SU-DHL-6 (cell line): ENCODE data around the gene SNX25.

ENCODE experiments used
- H2AFZ ChIP-seq: fragments of 200-600 bp; sonication (generic); 2 replicates; pipeline ENCODE4 v1.6.1; 2014; ENCODE audit warnings: low read depth, mild to moderate bottlenecking, moderate library complexity, mixed read lengths, antibody characterized with exemption, low read length; ENCODE audit not compliant: severe bottlenecking
- H3F3A ChIP-seq: fragments of 200-600 bp; shearing (Covaris generic); 2 replicates; pipeline ENCODE4 v1.6.0; 2016; ENCODE audit warnings: antibody characterized with exemption, mild to moderate bottlenecking; ENCODE audit not compliant: insufficient read depth
- H3K27ac ChIP-seq: fragments of 200-600 bp; sonication (generic); 2 replicates; pipeline ENCODE4 v1.5.1; 2016; ENCODE audit warnings: low read depth, mild to moderate bottlenecking, low read length, moderate library complexity, mixed read lengths
- H3K27me3 ChIP-seq: fragments of 200-600 bp; sonication (generic), shearing (Covaris generic); 2 replicates; pipeline ENCODE4 v1.6.0; 2014; ENCODE audit warnings: mild to moderate bottlenecking, low read length
- H3K36me3 ChIP-seq: fragments of 200-600 bp; sonication (generic); 2 replicates; pipeline ENCODE4 v1.6.1; 2014; ENCODE audit warnings: mild to moderate bottlenecking, low read length, mixed read lengths
- H3K4me2 ChIP-seq: fragments of 300-600, 200-600 bp; shearing (Covaris generic), sonication (generic); 2 replicates; pipeline ENCODE4 v1.6.0; 2014; ENCODE audit warnings: low read length, low read depth, mild to moderate bottlenecking; ENCODE audit not compliant: poor library complexity, severe bottlenecking
- H3K4me3 ChIP-seq: fragments of 200-600 bp; sonication (generic); 2 replicates; pipeline ENCODE4 v1.5.1; 2014; ENCODE audit warnings: antibody characterized with exemption, low read length, mild to moderate bottlenecking, mixed read lengths; ENCODE audit not compliant: insufficient read depth, poor library complexity, severe bottlenecking
- H3K79me2 ChIP-seq: fragments of 200-600 bp; sonication (generic); 2 replicates; pipeline ENCODE4 v1.6.1; 2014; ENCODE audit warnings: mild to moderate bottlenecking, low read length, moderate library complexity; ENCODE audit not compliant: insufficient read depth
- H3K9ac ChIP-seq: fragments of 200-600 bp; sonication (generic); 2 replicates; pipeline ENCODE4 v1.7.0; 2014; ENCODE audit warnings: mild to moderate bottlenecking, low read length
- H3K9me2 ChIP-seq: fragments of 200-600 bp; sonication (generic); replicated peaks from 2 replicates; pipeline ENCODE4 v1.6.1; 2014; ENCODE audit warnings: low read length; ENCODE audit not compliant: insufficient read depth
- H3K9me3 ChIP-seq: fragments of 200-600 bp; sonication (generic); 2 replicates; pipeline ENCODE4 v1.6.1; 2014; ENCODE audit warnings: low read length, mixed read lengths; ENCODE audit not compliant: insufficient read depth
- H4K20me1 ChIP-seq: fragments of 200-600 bp; sonication (generic); 2 replicates; pipeline ENCODE4 v1.6.1; 2014; ENCODE audit warnings: low read depth, mild to moderate bottlenecking, antibody characterized with exemption, low read length, moderate library complexity, mixed read lengths
- CTCF ChIP-seq: fragments of 200-600 bp; sonication (generic); IDR thresholded peaks from one replicate; pipeline ENCODE4 v1.5.1; 2017; ENCODE audit warnings: antibody characterized with exemption, mild to moderate bottlenecking, low read length, moderate library complexity; ENCODE audit not compliant: insufficient read depth, poor library complexity, severe bottlenecking
- EZH2phosphoT487 ChIP-seq: fragments of 200-600 bp; sonication (generic), shearing (Covaris generic); conservative IDR thresholded peaks from 2 replicates; pipeline ENCODE4 v1.6.1; 2018; ENCODE audit warnings: mild to moderate bottlenecking, antibody characterized with exemption, low read length, moderate library complexity, mixed read lengths

SNX25 gene

GRCh38 chr4:185380320-185380719 lies 170.9 kb downstream of the SNX25 start:
- Histone ChIP-seq H3K4me3 (no peak overlapping the region), H3K27me3 (no peaks in the 10 kb centered on the region), H3K9me2 (no peaks in the 10 kb centered on the region), H3K4me2 (no peak overlapping the region), H3K27ac (no peak overlapping the region), H3K36me3 (peaks cover 5% of the 10 kb centered on the region; the same call in 1 of the 2 replicates), H3F3A (no peaks in the 10 kb centered on the region), H2AFZ (no peak overlapping the region), H3K9ac (no peak overlapping the region), H3K9me3 (no peaks in the 10 kb centered on the region), H3K79me2 (no peaks in the 10 kb centered on the region), H4K20me1 (no peaks in the 10 kb centered on the region)
- TF ChIP-seq EZH2phosphoT487 = no peak

- Histone ChIP-seq H3K4me2 (no peak overlapping the region), H3K27me3 (no peaks in the 10 kb centered on the region), H3F3A (no peaks in the 10 kb centered on the region), H4K20me1 (no peaks in the 10 kb centered on the region), H3K9ac (no peak overlapping the region), H3K79me2 (no peaks in the 10 kb centered on the region), H3K4me3 (no peak overlapping the region), H3K36me3 (peaks cover 5% of the 10 kb centered on the region; the same call in 1 of the 2 replicates), H3K9me3 (no peaks in the 10 kb centered on the region), H3K9me2 (no peaks in the 10 kb centered on the region), H3K27ac (no peak overlapping the region), H2AFZ (no peak overlapping the region)
- TF ChIP-seq EZH2phosphoT487 = no peak
- no peak for TF ChIP-seq CTCF
These were observed 172.1 kb downstream of the SNX25 start for GRCh38 chr4:185381288-185382196.

DNA sequence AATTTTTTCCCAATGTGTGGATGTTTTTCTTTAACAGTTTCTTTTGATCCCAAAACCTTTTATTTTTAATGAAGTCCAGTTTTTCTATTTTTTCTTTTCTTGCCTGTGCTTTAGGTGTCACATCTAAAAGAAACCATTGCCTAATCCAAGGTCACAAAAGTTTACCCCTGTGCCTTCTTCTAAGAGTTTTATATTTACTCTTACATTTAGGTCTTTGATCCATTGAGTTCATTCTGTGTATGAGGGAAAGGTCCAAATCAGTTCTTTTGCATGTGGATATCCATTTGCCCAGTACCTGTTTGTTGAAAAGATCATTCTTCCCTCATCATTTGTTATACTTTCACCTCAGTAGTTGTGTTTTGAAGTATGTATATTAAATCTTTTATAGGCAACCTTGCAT lies 173.4 kb downstream of the SNX25 start:
- Histone ChIP-seq H3K4me2 (no peak overlapping the region), H3K79me2 (no peaks in the 10 kb centered on the region)

More for the DNA sequence above, 173.4 kb downstream of the SNX25 start:
- H3K9me2 ChIP-seq = no peaks in the 10 kb centered on the region
- no peak for TF ChIP-seq EZH2phosphoT487
- TF ChIP-seq CTCF = no peak
- H3K27ac ChIP-seq = no peak overlapping the region
- H3K36me3 ChIP-seq = peaks cover 5% of the 10 kb centered on the region; the same call in 1 of the 2 replicates
- no peak overlapping the region for H3K9ac ChIP-seq
- no peak overlapping the region for H3K4me3 ChIP-seq
- no peaks in the 10 kb centered on the region for H4K20me1 ChIP-seq
- H3K27me3 ChIP-seq = no peaks in the 10 kb centered on the region
- H3F3A ChIP-seq = no peaks in the 10 kb centered on the region
- no peaks in the 10 kb centered on the region for H3K9me3 ChIP-seq
- H2AFZ ChIP-seq = no peak overlapping the region
